ENCODE measurements around the gene NUMA1.

NUMA1 gene

GRCh38 chr11:72012897-72013721, 67.2 kb downstream of the NUMA1 start:
- peaks cover 97% of the 10 kb centered on the region for H3K36me3 ChIP-seq (ENCODE audit: insufficient read depth, low read length)
- H2AFZ ChIP-seq (ENCODE audit: low read depth, low read length), result no peak overlapping the region
- no peaks in the 10 kb centered on the region for H3K9me3 ChIP-seq (ENCODE audit: low read length)
- no peaks in the 10 kb centered on the region for H3K27me3 ChIP-seq (ENCODE audit: insufficient read depth, low read length)
- no peak overlapping the region for H3K4me3 ChIP-seq (ENCODE audit: low read length)
- no peaks in the 10 kb centered on the region for H3K4me1 ChIP-seq (ENCODE audit: insufficient read depth, low read length)

- H2AFZ ChIP-seq (ENCODE audit: low read depth, low read length), result no peak overlapping the region
- H3K36me3 ChIP-seq (ENCODE audit: insufficient read depth, low read length), result peaks cover 97% of the 10 kb centered on the region
- H3K4me1 ChIP-seq (ENCODE audit: insufficient read depth, low read length), result no peaks in the 10 kb centered on the region
- H3K4me3 ChIP-seq (ENCODE audit: low read length), result no peak overlapping the region
- no peaks in the 10 kb centered on the region for H3K9me3 ChIP-seq (ENCODE audit: low read length)
- H3K27me3 ChIP-seq (ENCODE audit: insufficient read depth, low read length), result no peaks in the 10 kb centered on the region
Measured at GRCh38 chr11:72012091-72012630, 68.2 kb downstream of the NUMA1 start.

GRCh38 chr11:72010529-72011233, 69.7 kb downstream of the NUMA1 start:
- Histone ChIP-seq H3K9me3 (ENCODE audit: low read length) (no peaks in the 10 kb centered on the region), H3K4me3 (ENCODE audit: low read length) (no peak overlapping the region), H2AFZ (ENCODE audit: low read depth, low read length) (no peak overlapping the region), H3K4me1 (ENCODE audit: insufficient read depth, low read length) (no peaks in the 10 kb centered on the region), H3K27me3 (ENCODE audit: insufficient read depth, low read length) (no peaks in the 10 kb centered on the region), H3K36me3 (ENCODE audit: insufficient read depth, low read length) (peaks cover 97% of the 10 kb centered on the region)

- no peaks in the 10 kb centered on the region for H3K27me3 ChIP-seq (ENCODE audit: insufficient read depth, low read length)
- no peaks in the 10 kb centered on the region for H3K4me1 ChIP-seq (ENCODE audit: insufficient read depth, low read length)
- H3K36me3 ChIP-seq (ENCODE audit: insufficient read depth, low read length), result peaks cover 97% of the 10 kb centered on the region
- no peaks in the 10 kb centered on the region for H3K9me3 ChIP-seq (ENCODE audit: low read length)
- H3K4me3 ChIP-seq (ENCODE audit: low read length), result no peak overlapping the region
- H2AFZ ChIP-seq (ENCODE audit: low read depth, low read length), result no peak overlapping the region
Measured at GRCh38 chr11:72009156-72009555, 71.2 kb downstream of the NUMA1 start.

GRCh38 chr11:72008728-72009127, 71.6 kb downstream of the NUMA1 start:
- Histone ChIP-seq H3K36me3 (ENCODE audit: insufficient read depth, low read length) (peaks cover 97% of the 10 kb centered on the region), H3K4me3 (ENCODE audit: low read length) (no peak overlapping the region), H3K4me1 (ENCODE audit: insufficient read depth, low read length) (no peaks in the 10 kb centered on the region), H3K27me3 (ENCODE audit: insufficient read depth, low read length) (no peaks in the 10 kb centered on the region), H3K9me3 (ENCODE audit: low read length) (no peaks in the 10 kb centered on the region), H2AFZ (ENCODE audit: low read depth, low read length) (no peak overlapping the region)

GRCh38 chr11:72007587-72007986, 72.8 kb downstream of the NUMA1 start:
- H2AFZ ChIP-seq (ENCODE audit: low read depth, low read length), result no peak overlapping the region
- no peak overlapping the region for H3K4me3 ChIP-seq (ENCODE audit: low read length)
- no peaks in the 10 kb centered on the region for H3K4me1 ChIP-seq (ENCODE audit: insufficient read depth, low read length)
- H3K36me3 ChIP-seq (ENCODE audit: insufficient read depth, low read length), result peaks cover 97% of the 10 kb centered on the region
- no peaks in the 10 kb centered on the region for H3K27me3 ChIP-seq (ENCODE audit: insufficient read depth, low read length)
- no peaks in the 10 kb centered on the region for H3K9me3 ChIP-seq (ENCODE audit: low read length)

GRCh38 chr11:72007089-72007476, 73.3 kb downstream of the NUMA1 start:
- H3K27me3 ChIP-seq (ENCODE audit: insufficient read depth, low read length), result no peaks in the 10 kb centered on the region
- no peaks in the 10 kb centered on the region for H3K9me3 ChIP-seq (ENCODE audit: low read length)
- H3K36me3 ChIP-seq (ENCODE audit: insufficient read depth, low read length), result peaks cover 97% of the 10 kb centered on the region

GRCh38 chr11:72006309-72007088, 73.8 kb downstream of the NUMA1 start:
- H3K36me3 ChIP-seq (ENCODE audit: insufficient read depth, low read length), result peaks cover 97% of the 10 kb centered on the region

More at GRCh38 chr11:72007089-72007476, 73.3 kb downstream of the NUMA1 start:
- Histone ChIP-seq H3K4me3 (ENCODE audit: low read length) (no peak overlapping the region), H3K4me1 (ENCODE audit: insufficient read depth, low read length) (no peaks in the 10 kb centered on the region), H2AFZ (ENCODE audit: low read depth, low read length) (no peak overlapping the region)

GRCh38 chr11:72005347-72006260, 74.7 kb downstream of the NUMA1 start:
- Histone ChIP-seq H2AFZ (ENCODE audit: low read depth, low read length) (no peak overlapping the region), H3K9me3 (ENCODE audit: low read length) (no peaks in the 10 kb centered on the region), H3K4me3 (ENCODE audit: low read length) (no peak overlapping the region), H3K27me3 (ENCODE audit: insufficient read depth, low read length) (no peaks in the 10 kb centered on the region), H3K4me1 (ENCODE audit: insufficient read depth, low read length) (no peaks in the 10 kb centered on the region), H3K36me3 (ENCODE audit: insufficient read depth, low read length) (peaks cover 97% of the 10 kb centered on the region)

More at GRCh38 chr11:72006309-72007088, 73.8 kb downstream of the NUMA1 start:
- no peaks in the 10 kb centered on the region for H3K4me1 ChIP-seq (ENCODE audit: insufficient read depth, low read length)
- H3K9me3 ChIP-seq (ENCODE audit: low read length), result no peaks in the 10 kb centered on the region
- H2AFZ ChIP-seq (ENCODE audit: low read depth, low read length), result no peak overlapping the region
- H3K27me3 ChIP-seq (ENCODE audit: insufficient read depth, low read length), result no peaks in the 10 kb centered on the region
- H3K4me3 ChIP-seq (ENCODE audit: low read length), result no peak overlapping the region

- no peak overlapping the region for H2AFZ ChIP-seq (ENCODE audit: low read depth, low read length)
- peaks cover 96% of the 10 kb centered on the region for H3K36me3 ChIP-seq (ENCODE audit: insufficient read depth, low read length)
- no peaks in the 10 kb centered on the region for H3K4me1 ChIP-seq (ENCODE audit: insufficient read depth, low read length)
- H3K27me3 ChIP-seq (ENCODE audit: insufficient read depth, low read length), result no peaks in the 10 kb centered on the region
- H3K4me3 ChIP-seq (ENCODE audit: low read length), result no peak overlapping the region
- no peaks in the 10 kb centered on the region for H3K9me3 ChIP-seq (ENCODE audit: low read length)
Measured at GRCh38 chr11:72004515-72005346, 75.6 kb downstream of the NUMA1 start.

GRCh38 chr11:72003776-72004171, 76.6 kb downstream of the NUMA1 start:
- Histone ChIP-seq H3K4me3 (ENCODE audit: low read length) (no peak overlapping the region), H2AFZ (ENCODE audit: low read depth, low read length) (no peak overlapping the region), H3K4me1 (ENCODE audit: insufficient read depth, low read length) (no peaks in the 10 kb centered on the region), H3K36me3 (ENCODE audit: insufficient read depth, low read length) (peaks cover 88% of the 10 kb centered on the region), H3K27me3 (ENCODE audit: insufficient read depth, low read length) (no peaks in the 10 kb centered on the region), H3K9me3 (ENCODE audit: low read length) (no peaks in the 10 kb centered on the region)

Data from neuron (in vitro differentiated cells).